Measurements from ENCODE around the gene ANKS1B. TPM values are rescaled to one million over a fixed set of nuclear protein-coding genes. Genes with fewer than 3 reads are reported as not detected.
"Not testable (repeated sequence)": the region's sequence is repeated elsewhere in the genome, so short reads cannot be mapped to it uniquely, and the experiment has no call there.

The ANKS1B gene
- total RNA-seq, 1 donor from 2014 or later = 1.9 TPM

DNA sequence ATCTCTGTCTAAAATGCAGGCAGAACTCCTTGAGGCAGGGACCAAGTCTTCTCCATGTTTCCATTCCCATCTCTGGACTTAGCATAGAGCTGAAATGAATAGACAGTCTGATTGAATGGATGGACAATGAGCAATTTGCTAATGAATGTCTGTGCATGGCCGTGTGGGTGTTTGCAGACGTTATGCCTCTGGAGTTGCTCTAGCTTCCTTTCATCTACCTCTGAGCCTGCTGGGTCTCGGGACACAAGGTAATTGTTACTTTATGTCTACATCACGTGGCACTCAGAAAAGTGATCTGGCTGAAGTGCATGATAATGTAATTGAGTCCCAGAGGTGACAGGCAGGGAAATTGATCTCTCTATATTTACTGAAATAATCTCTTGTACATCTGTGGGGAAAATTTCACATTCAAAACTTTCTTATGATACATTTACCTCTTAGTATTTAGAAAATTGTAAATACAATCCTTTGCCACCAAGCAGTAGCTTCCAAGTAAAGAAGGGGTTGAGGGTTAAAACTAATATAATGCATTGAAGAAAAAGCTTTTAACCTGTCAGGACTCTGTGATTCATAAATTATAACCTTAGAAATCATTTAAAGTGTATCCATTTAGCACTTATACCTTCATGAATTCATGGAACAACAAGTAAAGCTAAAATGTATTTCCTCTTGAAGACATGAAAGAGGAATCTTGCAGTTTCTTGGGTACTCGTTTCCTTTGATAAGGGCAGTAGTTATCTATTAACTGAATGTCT is 915.6 kb downstream of the ANKS1B start:
- intact Hi-C loops (cut with DNase I) = no loop called here
- DNase-seq (ENCODE audit: low spot score) = no peak

DNA sequence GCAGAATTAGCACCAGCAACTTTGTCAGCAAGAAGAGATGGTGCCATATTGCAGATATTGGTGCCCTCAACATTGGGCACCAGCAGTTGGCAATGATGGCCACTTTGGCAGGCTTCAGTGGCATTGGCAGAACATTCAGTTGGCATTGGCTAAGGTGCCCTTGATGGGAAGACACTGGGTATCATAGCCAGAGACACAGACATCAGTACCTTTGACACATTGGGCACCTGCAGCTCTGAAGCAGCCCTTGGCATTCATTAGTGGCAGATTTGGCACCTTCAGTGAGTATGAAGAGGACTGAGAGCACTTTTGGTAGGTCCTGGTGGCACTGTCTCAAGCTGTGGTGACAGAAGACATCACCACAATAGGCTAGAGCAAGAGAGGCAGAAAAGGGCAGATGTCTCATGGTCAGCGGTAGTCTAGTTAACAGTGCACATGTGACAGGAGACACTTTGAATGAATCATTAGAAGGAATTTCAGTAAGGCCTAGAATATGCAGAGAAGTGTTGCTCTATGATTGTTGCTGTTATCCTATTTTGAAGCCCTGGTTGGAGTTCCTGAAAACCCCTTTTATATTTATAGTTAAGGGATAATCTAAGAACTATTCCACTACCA is 917.5 kb downstream of the ANKS1B start:
- no peak for DNase-seq (ENCODE audit: low spot score)
- intact Hi-C loops (cut with DNase I) = no loop called here

DNA sequence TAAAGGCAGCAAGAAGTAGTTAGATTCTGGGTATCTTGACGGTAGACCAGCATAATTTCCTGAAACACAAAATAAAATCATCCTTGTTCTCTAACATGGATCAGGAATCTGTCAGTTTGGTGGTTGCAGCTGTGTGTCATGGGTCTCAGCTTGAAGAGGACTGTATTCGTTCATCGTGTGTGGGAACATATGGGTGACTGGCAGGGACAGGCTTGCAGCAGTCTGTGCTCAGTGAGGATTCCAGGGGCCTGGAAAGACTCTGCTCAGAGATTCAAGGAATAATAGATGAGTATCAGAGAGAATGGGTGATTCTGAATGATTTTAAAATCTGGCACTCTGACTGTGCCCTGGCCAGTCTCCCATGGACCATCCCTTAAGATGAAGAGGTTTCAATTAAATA is 918.0 kb downstream of the ANKS1B start:
- no peak for DNase-seq (ENCODE audit: low spot score)
- intact Hi-C loops (cut with DNase I) = no loop called here

DNA sequence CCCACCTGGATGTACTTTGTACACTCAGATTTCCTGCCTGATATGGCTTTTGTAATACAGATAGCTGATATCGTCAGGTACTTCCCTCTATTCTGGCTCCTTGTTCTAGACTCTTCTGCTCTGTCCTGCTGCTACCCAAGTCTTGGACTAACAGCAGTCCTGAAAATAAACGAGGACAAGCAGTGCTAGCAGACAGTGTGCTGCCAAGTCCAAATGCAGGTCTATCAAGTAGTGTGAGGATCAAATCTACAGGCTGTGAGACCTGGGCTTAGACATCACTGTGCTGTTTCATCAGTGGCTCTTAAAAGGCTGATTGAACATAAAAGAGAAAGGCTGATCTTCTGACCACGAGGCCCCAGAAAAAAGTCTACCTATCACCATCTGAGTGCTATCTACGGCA is 921.6 kb downstream of the ANKS1B start:
- no peak for DNase-seq (ENCODE audit: low spot score)
- intact Hi-C loops (cut with DNase I) = no loop called here

DNA sequence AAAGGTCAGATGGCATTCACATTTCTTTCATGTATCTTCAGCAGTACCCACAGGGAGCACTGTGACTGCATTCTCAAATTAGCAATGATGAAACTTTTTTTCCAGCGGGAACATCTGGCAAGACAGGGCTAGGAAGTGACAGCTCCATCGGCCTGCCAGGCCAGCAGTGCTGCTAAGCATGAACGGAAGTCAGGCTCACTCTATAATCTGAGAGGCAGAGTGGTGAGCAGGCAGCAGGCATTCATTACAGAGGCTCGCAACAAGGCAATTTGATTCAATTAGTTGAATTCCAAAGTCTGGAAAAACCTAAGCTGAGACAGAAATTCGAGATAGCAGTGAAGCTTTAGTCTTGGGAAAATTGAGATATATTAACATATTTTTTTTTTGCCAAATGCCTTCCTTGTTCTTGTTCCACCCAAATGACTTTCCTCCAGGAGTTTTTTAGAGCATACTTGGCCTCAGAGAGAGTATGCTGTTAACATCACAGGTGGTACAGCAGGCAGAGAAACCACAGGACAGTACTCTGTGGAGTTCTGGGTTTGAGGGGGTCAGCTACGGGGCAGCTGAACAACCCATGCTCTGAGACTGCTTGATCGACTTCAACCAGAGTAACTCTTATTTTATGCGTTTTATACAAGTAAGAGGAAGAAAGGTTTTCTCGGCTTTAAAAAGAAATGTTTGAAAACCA is 924.8 kb downstream of the ANKS1B start:
- DNase-seq (ENCODE audit: low spot score) = no peak
- intact Hi-C loops (cut with DNase I) = no loop called here

DNA sequence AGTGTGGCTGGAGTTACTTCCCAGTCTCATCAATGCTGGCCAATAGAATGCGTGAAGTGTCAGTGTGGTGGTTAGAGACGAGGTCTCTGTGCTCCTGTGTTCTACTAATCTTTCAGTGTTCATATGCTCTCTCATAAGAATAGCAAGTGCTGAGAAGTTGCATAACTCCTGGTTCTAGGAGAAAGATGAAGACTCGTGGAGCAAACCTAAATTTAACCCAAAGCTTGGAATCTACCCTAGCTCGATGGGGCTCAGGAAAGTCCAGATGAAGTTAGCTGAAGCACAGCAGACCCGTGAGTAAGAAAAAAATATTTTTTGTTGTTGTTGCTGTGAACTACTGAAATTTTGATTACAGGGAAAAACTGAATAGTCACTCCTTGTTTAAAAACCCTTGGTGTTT is 927.1 kb downstream of the ANKS1B start:
- intact Hi-C loops (cut with DNase I) = no loop called here
- DNase-seq (ENCODE audit: low spot score) = no peak

DNA sequence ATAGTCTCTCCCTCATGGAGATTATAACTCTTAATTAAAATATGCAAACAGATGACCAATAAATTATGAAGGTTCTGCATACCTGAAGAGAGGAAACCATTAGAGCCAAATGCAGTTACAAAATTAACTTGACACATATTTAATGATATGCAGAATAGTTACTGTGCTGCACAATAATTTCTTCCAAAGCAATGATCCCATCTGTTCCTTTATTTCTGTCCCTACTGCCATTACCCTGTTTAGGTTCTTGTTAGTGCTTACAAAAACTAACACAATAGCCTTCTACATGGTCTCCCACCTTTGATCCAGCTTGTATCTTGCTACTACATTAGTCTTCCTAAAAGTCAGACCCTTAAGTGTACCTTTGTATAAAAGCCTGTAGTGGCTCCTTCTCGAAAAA is 928.5 kb downstream of the ANKS1B start:
- intact Hi-C loops (cut with DNase I) = no loop called here
- DNase-seq (ENCODE audit: low spot score) = no peak

- no peak for DNase-seq (ENCODE audit: low spot score)
- intact Hi-C loops (cut with DNase I) = no loop called here
These were observed 929.4 kb downstream of the ANKS1B start for GRCh38 chr12:99055299-99055698.

DNA sequence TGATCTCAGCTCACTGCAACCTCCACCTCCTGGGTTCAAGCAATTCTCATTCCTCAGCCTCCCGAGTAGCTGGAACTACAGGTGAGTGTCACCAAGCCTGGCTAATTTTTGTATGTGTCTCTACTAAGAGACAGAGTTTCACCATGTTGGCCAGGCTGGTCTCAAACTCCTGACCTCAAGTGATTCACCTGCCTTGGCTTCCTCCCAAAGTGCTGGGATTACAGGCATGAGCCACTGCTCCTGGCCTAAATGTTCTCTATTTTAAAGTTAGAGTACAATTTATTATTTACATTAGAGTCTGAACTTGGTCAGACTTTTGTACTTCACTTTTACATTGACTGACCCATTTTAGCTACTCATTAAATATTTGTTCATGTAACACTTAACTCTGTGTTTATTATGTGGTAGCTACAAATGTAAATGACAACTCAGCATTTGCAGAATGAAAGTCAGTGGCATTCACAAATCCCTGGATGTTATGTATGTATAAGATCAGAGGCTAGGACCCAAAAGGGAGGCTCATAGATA is 930.1 kb downstream of the ANKS1B start:
- intact Hi-C loops (cut with DNase I) = no loop called here
- DNase-seq (ENCODE audit: low spot score) = no peak

DNA sequence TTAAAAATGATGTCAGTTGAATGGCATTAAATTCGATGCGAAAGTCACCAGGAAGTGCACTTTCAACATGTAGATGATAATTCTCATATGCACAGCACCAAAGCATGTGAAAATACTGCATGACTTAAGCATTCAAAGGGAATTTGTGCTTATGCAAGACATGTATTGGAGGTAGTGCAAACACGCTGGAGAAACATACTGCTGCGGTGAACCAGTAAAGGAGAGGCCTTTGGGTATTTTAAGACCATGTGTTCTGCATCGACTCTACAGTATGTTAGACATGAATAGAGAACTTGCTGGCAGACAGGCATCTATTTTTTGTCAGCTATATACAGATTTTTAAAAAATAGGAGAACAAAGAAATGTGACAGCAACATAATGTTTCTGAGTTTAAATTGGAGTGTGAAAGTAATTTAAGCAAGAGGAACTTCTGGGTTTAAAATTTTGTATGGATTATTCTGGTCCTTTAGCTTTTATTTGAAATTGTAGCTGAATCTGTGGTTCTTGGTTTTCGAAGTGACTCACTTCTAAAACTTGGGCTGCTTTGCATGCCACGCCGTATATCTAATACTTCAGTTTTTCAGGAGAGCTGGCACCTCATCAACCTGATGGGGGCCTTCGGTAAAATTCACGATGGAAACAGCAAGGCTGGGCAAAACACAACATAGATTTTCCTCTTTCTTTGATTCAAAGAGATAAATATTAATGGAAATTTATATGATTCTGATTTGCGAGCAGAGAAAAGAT is 930.9 kb downstream of the ANKS1B start:
- DNase-seq (ENCODE audit: low spot score) = no peak
- intact Hi-C loops (cut with DNase I) = no loop called here

DNA sequence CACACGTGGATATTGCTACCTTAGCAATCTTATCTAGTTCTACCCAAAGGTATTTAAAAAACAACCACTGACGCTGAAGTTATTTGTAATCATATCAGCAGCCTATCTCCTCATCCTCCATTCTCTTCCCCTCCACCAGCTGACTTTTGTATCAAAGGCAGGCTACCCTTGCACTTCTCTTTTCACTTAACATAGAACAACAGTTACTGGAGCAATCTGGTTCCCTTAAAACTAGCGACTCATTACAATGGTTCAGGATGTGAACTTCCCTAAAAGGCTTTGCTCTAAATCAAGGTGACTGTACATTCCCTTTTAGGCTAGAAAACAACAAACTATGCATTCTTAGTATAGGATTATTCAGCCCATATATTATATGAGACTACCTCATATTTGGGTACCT is 935.0 kb downstream of the ANKS1B start:
- intact Hi-C loops (cut with DNase I) = no loop called here
- DNase-seq (ENCODE audit: low spot score) = no peak

DNA sequence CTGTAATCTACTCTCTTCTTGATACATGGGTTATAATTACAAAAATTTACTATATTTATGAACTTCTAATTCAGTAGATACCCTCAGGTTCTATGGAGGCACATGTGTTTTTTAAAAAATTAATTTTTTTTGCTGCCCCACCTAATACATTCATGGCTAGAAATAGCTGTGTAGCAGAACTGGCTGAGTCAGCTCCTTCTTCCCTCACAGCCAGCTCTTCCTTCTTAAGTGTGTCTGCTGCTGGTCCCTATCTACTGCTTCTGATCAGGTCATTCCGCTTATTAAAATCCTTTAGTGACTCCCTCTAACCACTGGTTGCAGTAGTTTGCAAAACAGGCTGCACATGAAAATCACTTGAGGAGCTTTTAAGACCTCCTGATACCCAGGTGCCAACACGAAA is 939.6 kb downstream of the ANKS1B start:
- DNase-seq (ENCODE audit: low spot score) = no peak
- intact Hi-C loops (cut with DNase I) = loop anchor here (2.0 kb wide), 1 partner anchor 724 kb away; no protein-coding TSS in a partner anchor

GRCh38 chr12:99043319-99043914 is 941.3 kb downstream of the ANKS1B start:
- intact Hi-C loops (cut with DNase I) = no loop called here
- DNase-seq (ENCODE audit: low spot score) = no peak

DNA sequence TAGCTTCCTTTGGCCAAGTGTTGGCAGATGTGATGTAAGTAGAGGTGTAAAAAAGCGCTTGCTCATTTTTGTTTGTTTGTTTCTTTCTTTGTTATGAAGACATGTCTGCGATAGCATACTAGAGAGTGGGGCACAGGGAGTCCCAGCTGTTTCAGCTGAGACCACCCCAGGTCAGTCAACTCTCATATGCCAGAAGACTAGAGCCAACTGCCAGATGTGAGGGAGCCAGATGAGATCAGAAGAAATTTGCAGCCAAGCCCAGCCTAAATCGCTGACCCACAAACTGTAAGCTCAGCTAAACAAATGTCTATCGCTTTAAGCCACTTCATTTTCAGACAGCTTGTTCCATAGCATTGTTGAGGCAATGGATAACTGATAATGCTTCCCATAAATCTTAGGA is 942.5 kb downstream of the ANKS1B start:
- DNase-seq (ENCODE audit: low spot score) = no peak
- intact Hi-C loops (cut with DNase I) = no loop called here

GRCh38 chr12:99039367-99040120 is 945.2 kb downstream of the ANKS1B start:
- intact Hi-C loops (cut with DNase I) = no loop called here
- no peak for DNase-seq (ENCODE audit: low spot score)

GRCh38 chr12:99036566-99036965 is 948.2 kb downstream of the ANKS1B start:
- intact Hi-C loops (cut with DNase I) = no loop called here
- DNase-seq (ENCODE audit: low spot score) = no peak

DNA sequence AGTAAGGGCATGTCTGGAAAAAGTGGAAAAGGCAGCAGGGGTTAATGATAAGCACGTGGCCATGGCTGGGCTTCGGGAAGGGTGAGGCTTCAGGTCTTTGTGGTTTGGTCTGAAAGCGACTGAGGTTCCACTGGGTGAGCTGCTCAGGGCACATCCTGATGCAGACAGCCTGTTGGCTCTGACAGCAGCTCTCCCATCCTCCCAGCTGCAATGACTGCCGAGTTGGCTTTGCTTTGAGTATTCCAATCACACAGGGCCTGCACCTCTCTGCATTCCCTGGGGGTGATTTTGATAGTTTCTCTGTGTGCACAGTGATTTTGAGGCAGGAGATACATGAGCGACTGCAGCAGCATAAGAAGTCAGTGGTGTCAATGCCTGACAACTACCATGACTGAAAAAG is 948.9 kb downstream of the ANKS1B start:
- no peak for DNase-seq (ENCODE audit: low spot score)
- intact Hi-C loops (cut with DNase I) = no loop called here

- DNase-seq (ENCODE audit: low spot score); intact Hi-C loops (cut with DNase I): not testable (repeated sequence)
These were observed 950.5 kb downstream of the ANKS1B start for GRCh38 chr12:99034201-99034600.
